Activated CD4-positive, CD25-positive, alpha-beta regulatory T cell treated with anti-CD3 and anti-CD28 coated beads, Interleukin-2, amount 50 U/mL, for 72 hours (primary cell): ENCODE data around the gene DPAGT1.
"Not testable (repeated sequence)": the region's sequence is repeated elsewhere in the genome, so short reads cannot be mapped to it uniquely, and the experiment has no call there.

Experiments
- DNase-seq: peaks from one replicate; pipeline ENCODE4 v3.0.0; 2021

DPAGT1 gene

GRCh38 chr11:119101759-119102423 is at the start of gene DPAGT1:
TSS of gene DPAGT1 (minus strand) at chr11:119101853. CDS start at chr11:119101655, 198 bp downstream.
- DNase-seq = peak; percentile 80

GRCh38 chr11:119149786-119150275 is 48.2 kb upstream of the DPAGT1 start:
- no peak for DNase-seq

GRCh38 chr11:119149018-119149785 is 47.5 kb upstream of the DPAGT1 start, which contains the start of gene ABCG4:
TSS of gene ABCG4 (plus strand) at chr11:119149052. CDS start at chr11:119149966, 914 bp downstream.
- no peak for DNase-seq

GRCh38 chr11:119148720-119149017 is 47.0 kb upstream of the DPAGT1 start:
- no peak for DNase-seq

- no peak for DNase-seq
Measured at GRCh38 chr11:119147604-119148333, 46.1 kb upstream of the DPAGT1 start.

- DNase-seq = no peak
Measured at GRCh38 chr11:119145551-119145950, 43.9 kb upstream of the DPAGT1 start.

- DNase-seq = no peak
Measured at GRCh38 chr11:119144825-119145486, 43.3 kb upstream of the DPAGT1 start.

GRCh38 chr11:119139276-119139675 is 37.6 kb upstream of the DPAGT1 start:
- DNase-seq = not testable (repeated sequence)

- DNase-seq = no peak
Measured at GRCh38 chr11:119134389-119134978, 32.8 kb upstream of the DPAGT1 start.

GRCh38 chr11:119130662-119131061 is 29.0 kb upstream of the DPAGT1 start:
- no peak for DNase-seq

GRCh38 chr11:119126675-119127268 is 25.1 kb upstream of the DPAGT1 start:
- DNase-seq = no peak

- DNase-seq = no peak
Measured at GRCh38 chr11:119125821-119126220, 24.2 kb upstream of the DPAGT1 start.

GRCh38 chr11:119121811-119122124 is 20.1 kb upstream of the DPAGT1 start:
- no peak for DNase-seq

GRCh38 chr11:119121008-119121810 is 19.6 kb upstream of the DPAGT1 start, which contains the start of gene HINFP:
TSS of gene HINFP (plus strand) at chr11:119121580. CDS start at chr11:119126945, 5,365 bp downstream.
- DNase-seq = peak; percentile 99

- no peak for DNase-seq
Measured at GRCh38 chr11:119120639-119121007, 19.0 kb upstream of the DPAGT1 start.

- DNase-seq = no peak
Measured at GRCh38 chr11:119118946-119119345, 17.3 kb upstream of the DPAGT1 start.

GRCh38 chr11:119118227-119118626 is 16.6 kb upstream of the DPAGT1 start:
- no peak for DNase-seq

- DNase-seq = no peak
Measured at GRCh38 chr11:119117004-119117706, 15.5 kb upstream of the DPAGT1 start.

- no peak for DNase-seq
Measured at GRCh38 chr11:119116601-119117000, 14.9 kb upstream of the DPAGT1 start.

GRCh38 chr11:119116235-119116594 is 14.6 kb upstream of the DPAGT1 start:
- no peak for DNase-seq
